Neural cell (in vitro differentiated cells): ENCODE results near the gene PTPRC. TPM values are rescaled to one million over a fixed set of nuclear protein-coding genes. Genes with fewer than 3 reads are reported as not detected.

Experiments used
- H2AFZ ChIP-seq: fragments of 200-600, 300-800 bp; sonication (generic), shearing (Covaris generic); 2 replicates; pipeline ENCODE4 v1.6.0; 2014; ENCODE audit warnings: low read depth, mild to moderate bottlenecking, antibody characterized with exemption, low read length, moderate library complexity
- H3F3A ChIP-seq: fragments of 200-600 bp; shearing (Covaris generic); 2 replicates; pipeline ENCODE4 v1.6.1; 2016; ENCODE audit warnings: mild to moderate bottlenecking, moderate library complexity, mixed read lengths, antibody characterized with exemption, low read length; ENCODE audit not compliant: insufficient read depth, poor library complexity, severe bottlenecking
- H3K27ac ChIP-seq: fragments of 200-600, 300-800 bp; sonication (generic), shearing (Covaris generic); 2 replicates; pipeline ENCODE4 v1.5.1; 2014; ENCODE audit warnings: mild to moderate bottlenecking, low read length, moderate library complexity
- H3K27me3 ChIP-seq: fragments of 300-800, 200-600 bp; sonication (generic), shearing (Covaris generic); 2 replicates; pipeline ENCODE4 v1.6.0; 2014; ENCODE audit warnings: mild to moderate bottlenecking, low read depth, low read length, moderate library complexity; ENCODE audit not compliant: insufficient read depth
- H3K36me3 ChIP-seq: fragments of 300-800, 200-600 bp; sonication (generic), shearing (Covaris generic); 2 replicates; pipeline ENCODE4 v1.5.1; 2014; ENCODE audit warnings: mild to moderate bottlenecking, antibody characterized with exemption, low read length, moderate library complexity; ENCODE audit not compliant: insufficient read depth
- H3K4me2 ChIP-seq: fragments of 300-800, 200-600 bp; sonication (generic), shearing (Covaris generic); 2 replicates; pipeline ENCODE4 v1.6.0; 2014; ENCODE audit warnings: mild to moderate bottlenecking, low read length
- H3K4me3 ChIP-seq: fragments of 300-800, 200-600 bp; sonication (generic), shearing (Covaris generic); 2 replicates; pipeline ENCODE4 v1.5.1; 2014; ENCODE audit warnings: mild to moderate bottlenecking, low read length, moderate library complexity
- H3K79me2 ChIP-seq: fragments of 200-600 bp; shearing (Covaris generic); replicated peaks from 2 replicates; pipeline ENCODE4 v1.6.0; 2014; ENCODE audit warnings: mild to moderate bottlenecking, low read length, moderate library complexity; ENCODE audit not compliant: insufficient read depth
- H3K9ac ChIP-seq: fragments of 300-800, 200-600 bp; sonication (generic), shearing (Covaris generic); 2 replicates; pipeline ENCODE4 v1.6.1; 2016; ENCODE audit warnings: mild to moderate bottlenecking, low read length, mixed read lengths
- H3K9me2 ChIP-seq: fragments of 200-600 bp; shearing (Covaris generic); 2 replicates; pipeline ENCODE4 v1.6.1; 2016; ENCODE audit warnings: mild to moderate bottlenecking, low read length, mixed read lengths; ENCODE audit not compliant: insufficient read depth
- H3K9me3 ChIP-seq: fragments of 200-600, 300-800 bp; sonication (generic), shearing (Covaris generic); 2 replicates; pipeline ENCODE4 v1.6.1; 2016; ENCODE audit warnings: mild to moderate bottlenecking, mixed run types, low read length, moderate library complexity, mixed read lengths
- H4K20me1 ChIP-seq: fragments of 200-600 bp; shearing (Covaris generic); 2 replicates; pipeline ENCODE4 v1.6.1; 2016; ENCODE audit warnings: mild to moderate bottlenecking, mixed run types; ENCODE audit not compliant: insufficient read depth
- EP300 ChIP-seq: fragments of 450-650 bp; conservative IDR thresholded peaks from 2 replicates; pipeline ENCODE4 v1.6.1; 2014; ENCODE audit warnings: antibody characterized with exemption, mild to moderate bottlenecking, moderate library complexity; ENCODE audit not compliant: poor library complexity, severe bottlenecking
- EZH2 ChIP-seq: fragments of 200-600, 300-800 bp; shearing (Covaris generic), sonication (generic); IDR thresholded peaks from 2 replicates; pipeline ENCODE4 v1.6.1; 2014; ENCODE audit warnings: antibody characterized with exemption, low read length, borderline replicate concordance, mild to moderate bottlenecking; ENCODE audit not compliant: insufficient read depth, poor library complexity, severe bottlenecking
- MXI1 ChIP-seq: fragments of 450-650 bp; conservative IDR thresholded peaks from 2 replicates; pipeline ENCODE4 v1.6.1; 2014; ENCODE audit warnings: antibody characterized with exemption, mild to moderate bottlenecking; ENCODE audit not compliant: poor library complexity, severe bottlenecking
- POLR2AphosphoS5 ChIP-seq: IDR thresholded peaks from 2 replicates; pipeline ENCODE4 v1.6.1; 2012
- RAD21 ChIP-seq: fragments of 450-650 bp; conservative IDR thresholded peaks from 2 replicates; pipeline ENCODE4 v1.6.1; 2014; ENCODE audit warnings: antibody characterized with exemption, mild to moderate bottlenecking, moderate library complexity
- REST ChIP-seq: IDR thresholded peaks from 2 replicates; pipeline ENCODE4 v1.6.1; 2012; ENCODE audit warnings: borderline replicate concordance
- SMC3 ChIP-seq: fragments of 450-650 bp; conservative IDR thresholded peaks from 2 replicates; pipeline ENCODE4 v1.6.1; 2014; ENCODE audit warnings: antibody characterized with exemption, mild to moderate bottlenecking, moderate library complexity; ENCODE audit not compliant: poor library complexity
- TAF1 ChIP-seq: IDR thresholded peaks from 2 replicates; pipeline ENCODE4 v1.6.1; 2012; ENCODE audit warnings: low read depth
- polyA plus RNA-seq: library from polyadenylated mRNA; depleted of rRNA; stranded (reverse); fragments of >200 nt; gene quantifications from 2 replicates; pipeline ENCODE4 v1.2.3, GENCODE V29; 2014
- TF ChIP-seq, protein P1 (sequence below): fragments of 450-650 bp; IDR thresholded peaks from 2 replicates; pipeline ENCODE4 v1.5.1; 2014; ENCODE audit warnings: antibody characterized with exemption, mild to moderate bottlenecking, moderate library complexity; ENCODE audit not compliant: poor library complexity, severe bottlenecking

PTPRC gene
- polyA plus RNA-seq, 1 donor from 2014 or later: 0.12 TPM

- Histone ChIP-seq H3K27me3 (no peaks in the 10 kb centered on the region), H3K9me3 (no peaks in the 10 kb centered on the region), H3K27ac (no peak overlapping the region), H3K9me2 (no peaks in the 10 kb centered on the region), H3K36me3 (no peaks in the 10 kb centered on the region), H4K20me1 (no peaks in the 10 kb centered on the region), H3K4me3 (no peak overlapping the region), H3K9ac (no peak overlapping the region), H2AFZ (no peak overlapping the region), H3K79me2 (no peaks in the 10 kb centered on the region), H3F3A (no peaks in the 10 kb centered on the region), H3K4me2 (no peak overlapping the region)
- TF ChIP-seq SMC3: no peak
- TF ChIP-seq EZH2: no peak
- no peak for TF ChIP-seq MXI1
- TF ChIP-seq POLR2AphosphoS5: no peak
- TF ChIP-seq TAF1: no peak
- TF ChIP-seq EP300: no peak
- TF ChIP-seq, protein P1, sequence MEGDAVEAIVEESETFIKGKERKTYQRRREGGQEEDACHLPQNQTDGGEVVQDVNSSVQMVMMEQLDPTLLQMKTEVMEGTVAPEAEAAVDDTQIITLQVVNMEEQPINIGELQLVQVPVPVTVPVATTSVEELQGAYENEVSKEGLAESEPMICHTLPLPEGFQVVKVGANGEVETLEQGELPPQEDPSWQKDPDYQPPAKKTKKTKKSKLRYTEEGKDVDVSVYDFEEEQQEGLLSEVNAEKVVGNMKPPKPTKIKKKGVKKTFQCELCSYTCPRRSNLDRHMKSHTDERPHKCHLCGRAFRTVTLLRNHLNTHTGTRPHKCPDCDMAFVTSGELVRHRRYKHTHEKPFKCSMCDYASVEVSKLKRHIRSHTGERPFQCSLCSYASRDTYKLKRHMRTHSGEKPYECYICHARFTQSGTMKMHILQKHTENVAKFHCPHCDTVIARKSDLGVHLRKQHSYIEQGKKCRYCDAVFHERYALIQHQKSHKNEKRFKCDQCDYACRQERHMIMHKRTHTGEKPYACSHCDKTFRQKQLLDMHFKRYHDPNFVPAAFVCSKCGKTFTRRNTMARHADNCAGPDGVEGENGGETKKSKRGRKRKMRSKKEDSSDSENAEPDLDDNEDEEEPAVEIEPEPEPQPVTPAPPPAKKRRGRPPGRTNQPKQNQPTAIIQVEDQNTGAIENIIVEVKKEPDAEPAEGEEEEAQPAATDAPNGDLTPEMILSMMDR: no peak
- TF ChIP-seq RAD21: no peak
- no peak for TF ChIP-seq REST
Measured at GRCh38 chr1:198657550-198658064, 18.8 kb downstream of the PTPRC start.

DNA sequence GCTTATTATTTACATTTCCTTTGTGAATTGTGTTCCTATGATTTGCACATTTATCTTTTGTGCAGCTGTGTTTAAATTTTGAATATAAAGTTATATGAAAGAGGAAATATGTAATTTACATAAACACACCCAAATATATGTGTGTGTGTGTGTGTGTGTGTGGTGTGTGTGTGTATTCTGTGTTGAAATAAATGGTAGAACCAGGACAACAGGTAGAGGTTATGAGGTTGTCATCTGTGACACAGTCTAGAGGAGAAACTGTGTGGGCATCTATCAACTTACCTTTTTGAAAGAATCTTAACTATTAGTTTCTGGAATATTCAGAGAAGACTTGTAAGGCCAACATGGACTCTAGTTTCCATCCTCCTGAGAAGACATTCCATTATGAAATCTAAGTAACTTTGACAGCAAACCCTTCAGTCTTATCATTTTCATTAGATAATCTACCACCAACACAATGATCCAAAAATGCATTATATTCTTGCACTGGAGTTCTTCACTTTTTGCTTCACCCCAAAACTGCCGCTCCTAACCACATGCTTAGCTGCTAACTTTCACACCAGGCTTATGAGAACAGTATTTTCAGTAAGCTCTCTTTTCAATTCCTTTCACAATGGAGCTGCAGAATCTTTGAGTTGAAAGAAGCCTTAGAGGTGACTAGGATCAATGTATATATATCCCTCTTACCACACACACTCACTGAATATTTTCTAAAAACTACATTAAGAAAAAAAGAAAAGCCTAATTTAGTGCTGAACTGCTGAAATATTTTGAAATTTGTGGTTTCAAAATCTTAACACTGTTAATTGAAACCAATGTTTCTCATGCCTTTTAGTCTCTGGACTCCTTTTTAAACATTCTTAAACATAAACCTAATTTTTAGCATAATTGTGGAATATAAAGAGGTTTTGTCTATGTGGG, 21.8 kb downstream of the PTPRC start:
- H3K4me3 ChIP-seq: no peak overlapping the region
- TF ChIP-seq SMC3 (no peak), EP300 (no peak), POLR2AphosphoS5 (no peak), TAF1 (no peak), MXI1 (no peak), EZH2 (no peak), RAD21 (no peak), REST (no peak)
- TF ChIP-seq, protein P1: no peak

More for the DNA sequence above, 21.8 kb downstream of the PTPRC start:
- Histone ChIP-seq H3K9ac (no peak overlapping the region), H3K27ac (no peak overlapping the region), H2AFZ (no peak overlapping the region), H3K79me2 (no peaks in the 10 kb centered on the region), H3K9me3 (no peaks in the 10 kb centered on the region), H4K20me1 (no peaks in the 10 kb centered on the region), H3K36me3 (no peaks in the 10 kb centered on the region), H3K27me3 (no peaks in the 10 kb centered on the region), H3K4me2 (no peak overlapping the region), H3F3A (no peaks in the 10 kb centered on the region), H3K9me2 (no peaks in the 10 kb centered on the region)
